ENCODE results near the gene MACROD2.
A peak's percentile ranks its signal among the peaks of the same experiment; 100 is the strongest.

MACROD2 gene

GRCh38 chr20:14832630-14833029 lies 837.3 kb downstream of the MACROD2 start:
- no peak for DNase-seq

- peak; percentile 68 for DNase-seq
Observed at GRCh38 chr20:14838663-14839628, 843.6 kb downstream of the MACROD2 start.

- DNase-seq: no peak
Observed at GRCh38 chr20:14845199-14846160, 850.2 kb downstream of the MACROD2 start.

DNA sequence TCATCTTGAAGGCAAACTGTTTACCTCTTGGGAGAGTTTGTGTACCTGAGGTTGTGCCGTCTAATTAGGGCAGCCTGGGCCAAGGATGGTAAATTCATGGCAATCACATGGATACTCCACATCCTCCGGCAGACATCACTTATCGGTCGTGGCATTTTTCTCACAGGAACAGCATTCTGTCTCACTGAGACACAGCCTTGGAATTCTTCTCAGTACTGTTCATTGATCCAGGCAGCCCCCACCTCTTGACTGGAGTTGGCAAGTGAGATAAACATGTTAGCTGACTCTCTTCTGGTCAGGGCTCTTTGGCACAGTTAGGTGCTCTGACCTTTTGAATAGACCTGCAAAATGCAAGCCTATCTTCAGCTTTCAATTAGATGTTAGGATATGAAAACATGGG lies 853.5 kb downstream of the MACROD2 start:
- no peak for DNase-seq

DNA sequence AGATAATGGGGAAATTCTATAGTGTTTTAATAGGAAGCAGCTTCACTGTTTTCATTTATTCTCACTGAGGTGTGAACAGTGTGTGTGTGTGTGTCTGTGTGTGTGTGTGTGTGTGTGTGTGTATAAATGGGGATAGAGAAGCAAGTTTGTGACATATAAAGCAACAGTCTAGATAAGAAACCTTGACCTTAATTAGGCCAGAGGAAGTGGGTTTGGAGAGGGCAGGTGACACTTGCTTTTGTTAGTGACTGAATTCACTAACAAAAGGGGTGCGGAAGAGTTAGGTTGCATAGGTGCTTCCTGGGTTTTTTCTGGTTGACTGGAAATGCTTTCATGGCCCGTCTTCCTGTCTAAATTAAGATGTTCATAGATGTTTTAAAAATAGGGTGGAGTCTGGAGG lies 857.8 kb downstream of the MACROD2 start:
- DNase-seq: peak; percentile 10

- no peak for DNase-seq
Observed at GRCh38 chr20:14855171-14855570, 859.9 kb downstream of the MACROD2 start.

DNA sequence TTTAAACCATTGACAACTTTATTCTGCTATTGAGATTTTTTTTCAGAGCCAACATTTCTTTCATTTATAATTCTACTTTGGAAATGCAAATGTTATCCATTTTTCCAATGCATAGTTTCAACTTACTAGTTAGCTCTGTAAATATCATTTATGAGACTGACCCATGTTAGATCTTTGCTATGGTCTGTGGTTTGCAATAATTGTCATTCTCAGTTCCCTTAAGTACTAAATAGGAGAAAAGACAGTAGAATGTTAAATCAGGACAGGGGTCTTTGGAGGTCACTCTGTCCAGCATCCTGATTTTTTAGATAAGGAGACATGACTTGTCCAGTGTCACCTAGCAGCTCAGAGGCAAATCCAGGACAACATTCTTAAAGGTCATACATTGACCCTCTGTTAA lies 864.3 kb downstream of the MACROD2 start:
- no peak for DNase-seq

DNA sequence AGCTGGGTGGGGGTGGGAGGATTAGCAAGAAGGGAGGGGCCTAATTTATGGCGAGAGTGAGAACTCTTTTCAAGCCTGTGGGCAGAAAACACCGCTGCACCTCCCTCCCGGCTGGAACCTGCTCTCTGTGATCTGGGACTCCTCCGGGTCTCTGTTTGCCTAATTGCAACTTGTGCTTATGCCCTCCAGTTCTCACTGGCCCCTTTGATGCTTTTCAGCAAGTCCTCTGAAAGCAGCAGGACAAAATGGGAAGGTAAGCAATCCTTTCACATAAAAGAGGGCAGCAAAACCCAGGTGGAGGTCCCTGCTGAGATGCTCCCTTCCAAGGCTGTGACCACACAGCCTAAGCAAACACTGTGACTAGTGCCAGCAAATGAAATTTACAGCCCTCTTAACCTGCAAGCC lies 865.1 kb downstream of the MACROD2 start:
- DNase-seq: peak; percentile 99

DNA sequence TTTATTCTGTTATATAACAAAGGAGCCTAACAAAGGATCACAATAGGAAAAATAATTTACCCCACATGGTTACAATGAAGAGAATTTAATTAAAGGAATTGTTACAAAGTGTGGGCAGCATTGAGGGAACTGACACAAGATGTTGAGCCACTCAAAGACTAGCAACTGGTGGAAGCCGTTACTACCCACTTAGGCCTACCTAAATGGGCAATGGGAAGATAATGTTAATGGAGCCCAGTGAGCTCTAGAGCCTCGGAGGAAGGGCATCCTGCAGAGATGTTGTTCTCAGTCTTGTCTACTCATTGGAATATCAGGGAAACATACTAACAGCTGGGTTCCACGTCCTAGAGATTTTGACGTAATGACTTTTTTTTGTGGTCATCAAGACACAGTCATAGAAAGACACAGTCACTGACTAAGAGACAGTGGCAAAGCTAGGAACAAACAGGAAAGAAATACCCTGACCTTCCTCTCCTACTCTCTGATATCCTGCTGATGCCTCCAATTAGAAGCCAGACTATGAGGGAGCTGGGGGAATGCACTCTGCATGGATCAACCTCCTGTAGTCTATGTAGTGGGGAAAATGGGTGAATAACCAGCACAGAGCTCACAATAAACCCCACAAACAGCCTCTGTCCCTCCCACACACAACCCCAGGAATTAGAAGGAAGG lies 865.8 kb downstream of the MACROD2 start:
- peak; percentile 38 for DNase-seq

- no peak for DNase-seq
Observed at GRCh38 chr20:14865169-14865568, 869.9 kb downstream of the MACROD2 start.

- no peak for DNase-seq
Observed at GRCh38 chr20:14865731-14866130, 870.4 kb downstream of the MACROD2 start.

DNA sequence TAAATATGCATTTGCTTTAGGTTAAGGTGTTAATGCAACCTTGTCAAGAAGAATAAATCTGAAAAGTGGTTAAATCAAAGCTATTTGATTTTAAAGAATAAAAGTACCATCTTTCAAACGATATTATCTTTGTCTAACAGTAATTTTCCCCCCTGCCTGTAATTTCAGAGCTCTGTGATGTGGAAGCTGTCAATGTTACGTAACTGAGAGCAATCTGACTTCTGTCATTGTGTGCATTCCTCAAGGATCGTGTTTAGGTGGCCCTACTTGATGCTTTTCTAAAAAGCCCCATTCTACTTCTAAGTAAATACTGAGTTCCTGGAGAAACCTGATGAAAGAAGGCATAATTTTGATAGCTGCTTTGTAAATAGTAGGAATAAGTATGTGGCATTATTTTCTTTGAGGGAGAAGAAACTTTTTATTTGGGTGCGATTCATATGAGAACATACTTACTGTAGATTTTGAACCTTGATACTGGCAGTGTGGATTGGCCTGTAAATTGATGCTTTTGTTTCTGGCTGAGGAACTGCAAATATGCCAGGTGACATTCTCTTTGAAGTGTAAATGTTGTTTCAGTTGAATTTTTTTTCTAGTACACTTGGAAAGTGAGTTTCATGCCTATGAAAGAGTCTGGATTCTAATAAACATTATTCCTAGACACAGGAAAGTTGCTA lies 871.7 kb downstream of the MACROD2 start:
- peak; percentile 18 for DNase-seq

GRCh38 chr20:14877301-14878028 lies 882.1 kb downstream of the MACROD2 start:
- DNase-seq: no peak

DNA sequence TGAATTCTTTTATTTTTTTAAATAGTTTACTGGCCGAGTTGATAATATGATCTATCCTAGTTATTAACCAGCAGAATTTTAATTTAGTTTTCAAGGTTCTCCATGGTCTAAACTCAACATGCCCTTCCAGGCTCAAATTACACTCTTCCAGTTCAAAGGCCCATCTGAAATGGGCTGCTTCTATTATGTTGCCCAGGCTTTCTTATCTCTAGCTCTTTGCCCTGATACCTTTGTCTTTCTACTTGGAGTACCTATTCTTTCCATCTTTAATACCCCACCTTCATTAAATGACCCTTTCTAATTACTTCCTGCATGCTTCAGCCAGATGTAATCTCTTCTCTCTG lies 883.3 kb downstream of the MACROD2 start:
- peak; percentile 81 for DNase-seq

DNA sequence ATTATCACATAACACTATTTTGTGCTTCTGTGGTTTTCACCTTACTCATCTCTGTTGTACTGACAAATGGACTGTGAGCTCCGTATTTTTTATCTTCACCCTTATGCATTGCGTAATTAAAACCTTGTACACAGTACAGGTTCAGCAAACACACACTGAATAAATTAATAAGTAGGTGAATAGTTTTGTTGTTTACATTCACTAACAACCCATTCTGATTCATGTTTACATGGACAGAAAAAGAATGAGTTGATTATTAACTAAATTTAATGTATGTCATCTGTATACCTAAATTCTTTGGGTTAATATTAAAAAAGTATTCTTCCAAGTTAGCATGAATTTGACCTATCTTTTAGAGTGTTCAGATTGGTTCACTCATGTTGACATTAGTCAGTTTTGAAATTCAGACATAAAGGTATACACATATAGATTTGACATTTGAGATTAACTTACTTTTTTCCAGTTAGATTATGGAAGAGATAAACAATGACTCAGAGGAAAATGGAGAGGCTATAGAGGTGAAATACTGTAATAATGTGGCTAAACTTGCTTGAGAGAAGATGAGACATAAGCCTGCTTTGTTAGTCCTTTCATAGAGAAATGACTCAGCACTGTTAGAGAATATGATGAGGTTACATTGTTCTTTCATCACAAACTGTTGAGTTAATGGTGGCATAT lies 883.8 kb downstream of the MACROD2 start:
- peak; percentile 42 for DNase-seq

GRCh38 chr20:14879839-14880238 lies 884.5 kb downstream of the MACROD2 start:
- no peak for DNase-seq

DNA sequence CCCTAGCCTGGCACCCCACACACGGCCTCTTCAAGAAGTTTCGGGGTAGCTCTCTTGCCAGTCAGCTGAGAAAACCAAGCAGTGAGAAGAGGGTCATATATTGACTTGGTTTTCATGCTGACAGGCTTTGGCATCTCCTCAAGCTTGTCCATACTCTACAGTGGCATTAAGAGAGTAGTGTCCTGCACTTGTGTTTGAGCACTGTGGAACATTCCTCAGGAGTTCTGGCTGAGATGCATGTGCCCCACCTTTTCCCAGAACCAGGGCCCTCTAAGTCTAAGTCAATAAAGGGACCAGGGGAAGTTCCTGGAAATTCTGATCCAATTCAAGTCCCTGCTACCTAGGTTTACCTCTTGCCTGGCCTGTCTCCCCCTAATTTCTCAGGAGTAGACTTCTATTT lies 886.2 kb downstream of the MACROD2 start:
- DNase-seq: no peak

GRCh38 chr20:14882157-14882556 lies 886.8 kb downstream of the MACROD2 start:
- no peak for DNase-seq

GRCh38 chr20:14882846-14883245 lies 887.5 kb downstream of the MACROD2 start:
- DNase-seq: no peak

DNA sequence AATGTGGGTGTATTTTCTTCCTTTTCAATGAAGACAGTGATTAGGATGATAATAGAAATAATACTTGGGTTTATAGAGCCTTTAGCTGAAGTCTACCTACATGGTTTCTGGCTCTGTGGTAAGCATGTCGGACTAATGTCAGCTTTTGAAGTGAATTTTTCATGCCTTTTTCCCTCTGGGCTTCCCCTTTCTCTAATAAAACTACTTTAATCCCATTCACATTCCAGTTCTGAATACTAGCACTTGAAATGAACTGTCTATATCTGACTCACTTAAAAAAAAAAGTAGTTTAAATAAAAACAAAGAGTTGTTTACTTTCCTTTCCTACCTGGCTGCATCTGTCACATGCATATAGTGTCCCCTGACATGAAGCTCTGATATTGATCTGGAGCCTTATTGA lies 888.0 kb downstream of the MACROD2 start:
- no peak for DNase-seq

DNA sequence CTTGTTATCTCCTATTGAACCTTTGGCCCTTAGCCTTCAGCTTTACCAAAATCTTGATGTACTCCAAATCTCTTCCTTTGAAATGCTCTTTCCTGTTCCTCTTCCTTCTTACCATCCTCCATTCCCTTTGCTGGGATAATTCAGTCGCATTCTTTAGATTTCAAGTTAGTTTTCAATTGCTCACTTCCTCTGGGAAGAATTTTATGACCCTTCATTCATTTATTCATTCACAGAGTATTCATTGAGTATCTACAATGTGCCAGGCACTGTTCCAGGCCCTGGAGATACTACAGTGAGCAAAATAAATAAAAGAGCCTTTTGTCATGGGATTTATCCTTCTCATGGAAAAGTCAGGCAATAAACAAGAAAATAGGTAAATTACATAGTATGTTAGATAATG lies 890.3 kb downstream of the MACROD2 start:
- no peak for DNase-seq
